Esophagus muscularis mucosa (tissue), 4 donors: Measurements from ENCODE around the gene AMFR. TPM values are rescaled to one million over a fixed set of nuclear protein-coding genes. Genes with fewer than 3 reads are reported as not detected.

Experiments used
- DNase-seq: peaks from one replicate; pipeline ENCODE4 v3.0.0-alpha.2; 2017; ENCODE audit errors: extremely low spot score
- H3K27ac ChIP-seq, 4 donors: fragments of 200-600 bp; sonication (generic); replicated peaks in 1 of 4; 1 replicate in 3 of 4; 2 replicates in 1 of 4; pipeline ENCODE4 v1.5.1; 2016 to 2019; ENCODE audit warnings: mild to moderate bottlenecking in 1 of 4
- H3K27me3 ChIP-seq, 4 donors: fragments of 200-600 bp; sonication (generic); one replicate each; pipeline versions ENCODE4 v1.5.1 to v1.6.0; 2016 to 2019
- H3K36me3 ChIP-seq, 4 donors: fragments of 200-600 bp; sonication (generic); one replicate each; pipeline ENCODE4 v1.5.1; 2016 to 2019
- H3K4me1 ChIP-seq, 4 donors: fragments of 200-600 bp; sonication (generic); one replicate each; pipeline ENCODE4 v1.5.1; 2016 to 2019
- H3K4me3 ChIP-seq, 4 donors: fragments of 200-600 bp; sonication (generic); 1 replicate in 2 of 4; 2 replicates in 2 of 4; pipeline ENCODE4 v1.5.1; 2016 to 2019; ENCODE audit warnings: mild to moderate bottlenecking in 4 of 4, moderate library complexity in 1 of 4
- H3K9me3 ChIP-seq, 4 donors: fragments of 200-600 bp; sonication (generic); 1 replicate in 3 of 4; 2 replicates in 1 of 4; pipeline ENCODE4 v1.5.1; 2016 to 2019
- CTCF ChIP-seq, 3 experiments: fragments of 200-600 bp in 2 of 3; fragments of 450-650 bp in 1 of 3; sonication (generic) in 2 of 3; IDR thresholded peaks; one replicate each; pipeline ENCODE4 v1.5.1; 2017 to 2019; ENCODE audit warnings: antibody characterized with exemption in 3 of 3, mild to moderate bottlenecking in 2 of 3, moderate library complexity in 1 of 3
- EP300 ChIP-seq: sonication (generic); formaldehyde crosslinking; IDR thresholded peaks from one replicate; pipeline ENCODE4 v1.6.1; 2017; ENCODE audit warnings: antibody characterized with exemption
- POLR2A ChIP-seq: fragments of 450-650 bp; IDR thresholded peaks from one replicate; pipeline ENCODE4 v1.6.1; 2017; ENCODE audit warnings: antibody characterized with exemption, moderate library complexity, mild to moderate bottlenecking, low read depth
- POLR2AphosphoS5 ChIP-seq, 2 donors: sonication (generic); formaldehyde crosslinking; IDR thresholded peaks; one replicate each; pipeline ENCODE4 v1.6.1; 2017; ENCODE audit warnings: antibody characterized with exemption in 2 of 2
- WGBS: methylation state at CpG from one replicate; pipeline ENCODE4 v1.1.5; 2018; 5-methylcytosine and 5-hydroxymethylcytosine counted together
- intact Hi-C: fragments of 100-400 bp; cut with DNase I; formaldehyde crosslinking; loops from one replicate; pipeline ENCODE4 v1.15.1; 2023
- total RNA-seq, 4 donors: library from RNA; depleted of rRNA; stranded (reverse); fragments of >200 nt; gene quantifications; one replicate each; pipeline versions ENCODE4 v1.1.0 to v1.2.1, GENCODE V29; 2016

The AMFR gene
- total RNA-seq, 4 donors from 2014 or later, result 150 to 205 (median 179) TPM

GRCh38 chr16:56368545-56368944, 56.8 kb downstream of the AMFR start:
- 100% methylated on average over 2 of the region's 2 CpGs for WGBS
- Histone ChIP-seq H3K27ac (no peak overlapping the region), H3K9me3 (no peaks in the 10 kb centered on the region), H3K4me3 (no peak overlapping the region), H3K4me1 (peaks cover 17 to 38% (median 32%) of the 10 kb centered on the region in 4 donors), H3K36me3 (peaks cover 32 to 58% (median 52%) of the 10 kb centered on the region in 4 donors), H3K27me3 (no peaks in the 10 kb centered on the region)
- TF ChIP-seq POLR2AphosphoS5 (IDR thresholded peaks at IDR 0.05), result no peak
- TF ChIP-seq EP300, result no peak
- no peak for TF ChIP-seq CTCF (IDR thresholded peaks at IDR 0.05)
- TF ChIP-seq POLR2A, result no peak
- no peak for DNase-seq
- intact Hi-C loops, result no loop called here

- peak; percentile 39 for DNase-seq
- 94% methylated on average over 4 of the region's 6 CpGs for WGBS
- no peaks in the 10 kb centered on the region for H3K27me3 ChIP-seq
- TF ChIP-seq CTCF (IDR thresholded peaks at IDR 0.05) (no peak), POLR2A (no peak), EP300 (no peak), POLR2AphosphoS5 (IDR thresholded peaks at IDR 0.05) (no peak)
- H3K4me3 ChIP-seq, result no peak overlapping the region
- peaks cover 17 to 31% (median 26%) of the 10 kb centered on the region in 4 donors for H3K4me1 ChIP-seq
- intact Hi-C loops, result no loop called here
- H3K36me3 ChIP-seq, result peaks cover 39 to 64% (median 59%) of the 10 kb centered on the region in 4 donors
- no peaks in the 10 kb centered on the region for H3K9me3 ChIP-seq
- no peak overlapping the region for H3K27ac ChIP-seq
These were observed 57.6 kb downstream of the AMFR start for GRCh38 chr16:56367764-56368163.

GRCh38 chr16:56366945-56367344, 58.4 kb downstream of the AMFR start:
- no peaks in the 10 kb centered on the region for H3K9me3 ChIP-seq
- H3K4me1 ChIP-seq, result peaks cover 17 to 23% (median 19%) of the 10 kb centered on the region in 4 donors
- H3K27ac ChIP-seq, result no peak overlapping the region
- TF ChIP-seq CTCF (IDR thresholded peaks at IDR 0.05) (no peak), EP300 (no peak), POLR2AphosphoS5 (IDR thresholded peaks at IDR 0.05) (no peak), POLR2A (no peak)
- peak; percentile 66 for DNase-seq
- WGBS, result 99% methylated on average over 6 of the region's 9 CpGs
- H3K36me3 ChIP-seq, result peaks cover 43 to 72% (median 67%) of the 10 kb centered on the region in 4 donors
- intact Hi-C loops, result no loop called here
- H3K4me3 ChIP-seq, result no peak overlapping the region
- no peaks in the 10 kb centered on the region for H3K27me3 ChIP-seq

GRCh38 chr16:56365552-56365951, 59.8 kb downstream of the AMFR start:
- WGBS, result 85% methylated on average over 6 of the region's 7 CpGs
- Histone ChIP-seq H3K36me3 (peaks cover 43 to 80% (median 75%) of the 10 kb centered on the region in 4 donors), H3K27ac (no peak overlapping the region), H3K27me3 (no peaks in the 10 kb centered on the region), H3K4me3 (no peak overlapping the region), H3K9me3 (no peaks in the 10 kb centered on the region), H3K4me1 (peaks cover 5 to 9% (median 5%) of the 10 kb centered on the region in 4 donors)
- TF ChIP-seq POLR2A (no peak), EP300 (no peak), CTCF (IDR thresholded peaks at IDR 0.05) (no peak), POLR2AphosphoS5 (IDR thresholded peaks at IDR 0.05) (no peak)
- DNase-seq, result peak; percentile 4
- intact Hi-C loops, result no loop called here

- Histone ChIP-seq H3K4me1 (peaks cover 0 to 2% (median 0%) of the 10 kb centered on the region in 4 donors), H3K36me3 (peaks cover 43 to 87% (median 79%) of the 10 kb centered on the region in 4 donors), H3K27me3 (no peaks in the 10 kb centered on the region), H3K9me3 (no peaks in the 10 kb centered on the region), H3K27ac (no peak overlapping the region), H3K4me3 (no peak overlapping the region)
- DNase-seq, result no peak
- WGBS, result 93% methylated on average over 5 of the region's 8 CpGs
- TF ChIP-seq POLR2AphosphoS5 (IDR thresholded peaks at IDR 0.05), result no peak
- TF ChIP-seq EP300, result no peak
- no peak for TF ChIP-seq POLR2A
- no peak for TF ChIP-seq CTCF (IDR thresholded peaks at IDR 0.05)
- intact Hi-C loops, result no loop called here
These were observed 60.5 kb downstream of the AMFR start for GRCh38 chr16:56364865-56365264.
